ENCODE measurements around the gene ZNF764.

ZNF764 gene

DNA sequence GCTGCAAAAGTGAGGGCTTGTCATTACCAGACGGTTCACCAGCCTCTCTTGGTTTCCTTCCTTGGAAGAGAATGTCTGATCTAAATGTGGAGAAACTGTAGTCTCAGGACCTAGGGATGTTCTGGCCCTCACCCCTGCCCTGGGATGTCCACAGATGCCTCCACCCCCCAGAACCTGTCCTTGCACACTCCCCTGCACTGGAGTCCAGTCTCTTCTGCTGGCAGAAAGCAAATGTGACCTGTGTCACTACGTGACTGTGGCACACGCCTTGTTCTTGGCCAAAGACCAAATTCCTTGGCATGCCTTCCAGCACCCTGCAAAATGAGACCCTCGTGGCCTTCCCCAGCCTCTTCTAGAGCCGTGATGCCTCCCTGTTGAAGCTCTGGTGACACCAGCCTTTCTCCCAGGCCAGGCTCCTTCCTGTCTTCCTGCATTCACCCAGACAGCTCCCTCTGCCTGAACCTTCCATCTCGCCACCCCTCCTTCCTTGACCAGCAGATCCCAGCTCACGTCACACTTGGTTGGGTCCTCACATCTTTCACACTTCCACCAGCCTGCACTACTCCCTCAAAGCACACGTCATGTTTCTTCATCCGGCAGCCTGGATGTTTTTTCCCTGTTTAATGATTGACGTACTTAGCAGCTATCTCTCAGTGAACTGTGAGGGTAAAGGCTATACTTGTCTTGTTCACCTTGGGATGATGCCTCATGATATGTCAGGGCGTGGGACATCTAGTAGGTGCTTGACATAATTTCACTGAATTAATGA is 36.1 kb downstream of the ZNF764 start:
- H2AFZ ChIP-seq (ENCODE audit: low read depth, low read length) = no peak overlapping the region
- no peak overlapping the region for H2BK120ac ChIP-seq (ENCODE audit: low read depth, low read length)
- peaks cover 0 to 21% of the 10 kb centered on the region in 2 experiments for H3K27me3 ChIP-seq (ENCODE audit: control insufficient read depth in 1 of 2, insufficient read depth in 1 of 2, low read length in 2 of 2)
- peaks cover 23% of the 10 kb centered on the region for H3K4me1 ChIP-seq (ENCODE audit: control insufficient read depth, insufficient read depth, low read depth, low read length)
- H3K4me3 ChIP-seq (ENCODE audit: insufficient read depth in 1 of 2, low read depth in 1 of 2, low read length in 2 of 2) = no peak overlapping the region
- peaks cover 8 to 14% of the 10 kb centered on the region in 2 experiments for H3K36me3 ChIP-seq (ENCODE audit: control insufficient read depth in 1 of 2, insufficient read depth in 2 of 2, low read depth in 1 of 2, low read length in 2 of 2)
- no peaks in the 10 kb centered on the region for H3K9me3 ChIP-seq (ENCODE audit: control insufficient read depth, low read length)
- no peak for DNase-seq
- no peak overlapping the region for H3K4ac ChIP-seq (ENCODE audit: low read depth in 1 of 2, low read length in 2 of 2)
- H3K27ac ChIP-seq (ENCODE audit: low read length, poor library complexity, severe bottlenecking) = no peak overlapping the region
- H3K4me2 ChIP-seq (ENCODE audit: low read length, poor library complexity, severe bottlenecking) = no peak overlapping the region
- H4K8ac ChIP-seq (ENCODE audit: low read length) = no peak overlapping the region
- H4K91ac ChIP-seq (ENCODE audit: low read length) = no peak overlapping the region
- peaks cover 10% of the 10 kb centered on the region for H3K79me1 ChIP-seq (replicated peaks; ENCODE audit: low read length, poor library complexity, severe bottlenecking)
- no peak overlapping the region for H2BK5ac ChIP-seq (ENCODE audit: low read depth, low read length, poor library complexity, severe bottlenecking)
- no peak overlapping the region for H3K14ac ChIP-seq (ENCODE audit: low read length in 2 of 2)
- no peak overlapping the region for H3K23ac ChIP-seq (ENCODE audit: low read length in 2 of 2)
- no peak overlapping the region for H3K18ac ChIP-seq (ENCODE audit: low read depth in 1 of 2, low read length in 2 of 2)
- H3K9ac ChIP-seq (ENCODE audit: low read length) = no peak overlapping the region
- no peak overlapping the region for H2AK5ac ChIP-seq (ENCODE audit: low read length, severe bottlenecking)
- no peak overlapping the region for H2BK15ac ChIP-seq (ENCODE audit: low read depth, poor library complexity, severe bottlenecking)
- H2BK12ac ChIP-seq (ENCODE audit: low read length in 2 of 2) = no peak overlapping the region
- WGBS = 79% methylated on average over 11 of the region's 11 CpGs

DNA sequence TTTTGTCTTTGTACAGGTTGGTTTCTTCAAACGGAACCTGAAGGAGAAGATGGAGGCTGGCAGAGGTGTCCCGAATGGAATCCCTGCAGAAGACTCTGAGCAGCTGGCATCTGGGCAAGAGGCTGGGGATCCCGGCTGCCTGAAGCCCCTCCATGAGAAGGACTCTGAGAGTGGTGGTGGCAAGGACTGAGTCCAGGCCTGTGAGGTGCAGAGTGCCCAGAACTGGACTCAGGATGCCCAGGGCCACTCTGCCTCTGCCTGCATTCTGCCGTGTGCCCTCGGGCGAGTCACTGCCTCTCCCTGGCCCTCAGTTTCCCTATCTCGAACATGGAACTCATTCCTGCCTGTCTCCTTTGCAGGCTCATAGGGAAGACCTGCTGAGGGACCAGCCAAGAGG is 36.7 kb downstream of the ZNF764 start:
- DNase-seq = no peak
- no peak overlapping the region for H2AK5ac ChIP-seq (ENCODE audit: low read length, severe bottlenecking)
- H2BK15ac ChIP-seq (ENCODE audit: low read depth, poor library complexity, severe bottlenecking) = no peak overlapping the region
- peaks cover 8 to 14% of the 10 kb centered on the region in 2 experiments for H3K36me3 ChIP-seq (ENCODE audit: control insufficient read depth in 1 of 2, insufficient read depth in 2 of 2, low read depth in 1 of 2, low read length in 2 of 2)
- H3K9ac ChIP-seq (ENCODE audit: low read length) = no peak overlapping the region
- H3K9me3 ChIP-seq (ENCODE audit: control insufficient read depth, low read length) = no peaks in the 10 kb centered on the region
- no peak overlapping the region for H2BK12ac ChIP-seq (ENCODE audit: low read length in 2 of 2)
- H2BK120ac ChIP-seq (ENCODE audit: low read depth, low read length) = no peak overlapping the region
- H3K14ac ChIP-seq (ENCODE audit: low read length in 2 of 2) = no peak overlapping the region
- no peak overlapping the region for H2BK5ac ChIP-seq (ENCODE audit: low read depth, low read length, poor library complexity, severe bottlenecking)
- H2AFZ ChIP-seq (ENCODE audit: low read depth, low read length) = no peak overlapping the region
- 95% methylated on average over 7 of the region's 7 CpGs for whole genome bisulfite sequencing
- peaks cover 25% of the 10 kb centered on the region for H3K4me1 ChIP-seq (ENCODE audit: control insufficient read depth, insufficient read depth, low read depth, low read length)
- H3K4ac ChIP-seq (ENCODE audit: low read depth in 1 of 2, low read length in 2 of 2) = no peak overlapping the region
- peaks cover 0 to 27% of the 10 kb centered on the region in 2 experiments for H3K27me3 ChIP-seq (ENCODE audit: control insufficient read depth in 1 of 2, insufficient read depth in 1 of 2, low read length in 2 of 2)
- no peak overlapping the region for H3K27ac ChIP-seq (ENCODE audit: low read length, poor library complexity, severe bottlenecking)
- H3K4me3 ChIP-seq (ENCODE audit: insufficient read depth in 1 of 2, low read depth in 1 of 2, low read length in 2 of 2) = no peak overlapping the region
- H3K23ac ChIP-seq (ENCODE audit: low read length in 2 of 2) = no peak overlapping the region
- no peak overlapping the region for H3K18ac ChIP-seq (ENCODE audit: low read depth in 1 of 2, low read length in 2 of 2)
- no peak overlapping the region for H4K8ac ChIP-seq (ENCODE audit: low read length)
- no peak overlapping the region for H4K91ac ChIP-seq (ENCODE audit: low read length)
- H3K79me1 ChIP-seq (replicated peaks; ENCODE audit: low read length, poor library complexity, severe bottlenecking) = peaks cover 10% of the 10 kb centered on the region
- no peak overlapping the region for H3K4me2 ChIP-seq (ENCODE audit: low read length, poor library complexity, severe bottlenecking)

DNA sequence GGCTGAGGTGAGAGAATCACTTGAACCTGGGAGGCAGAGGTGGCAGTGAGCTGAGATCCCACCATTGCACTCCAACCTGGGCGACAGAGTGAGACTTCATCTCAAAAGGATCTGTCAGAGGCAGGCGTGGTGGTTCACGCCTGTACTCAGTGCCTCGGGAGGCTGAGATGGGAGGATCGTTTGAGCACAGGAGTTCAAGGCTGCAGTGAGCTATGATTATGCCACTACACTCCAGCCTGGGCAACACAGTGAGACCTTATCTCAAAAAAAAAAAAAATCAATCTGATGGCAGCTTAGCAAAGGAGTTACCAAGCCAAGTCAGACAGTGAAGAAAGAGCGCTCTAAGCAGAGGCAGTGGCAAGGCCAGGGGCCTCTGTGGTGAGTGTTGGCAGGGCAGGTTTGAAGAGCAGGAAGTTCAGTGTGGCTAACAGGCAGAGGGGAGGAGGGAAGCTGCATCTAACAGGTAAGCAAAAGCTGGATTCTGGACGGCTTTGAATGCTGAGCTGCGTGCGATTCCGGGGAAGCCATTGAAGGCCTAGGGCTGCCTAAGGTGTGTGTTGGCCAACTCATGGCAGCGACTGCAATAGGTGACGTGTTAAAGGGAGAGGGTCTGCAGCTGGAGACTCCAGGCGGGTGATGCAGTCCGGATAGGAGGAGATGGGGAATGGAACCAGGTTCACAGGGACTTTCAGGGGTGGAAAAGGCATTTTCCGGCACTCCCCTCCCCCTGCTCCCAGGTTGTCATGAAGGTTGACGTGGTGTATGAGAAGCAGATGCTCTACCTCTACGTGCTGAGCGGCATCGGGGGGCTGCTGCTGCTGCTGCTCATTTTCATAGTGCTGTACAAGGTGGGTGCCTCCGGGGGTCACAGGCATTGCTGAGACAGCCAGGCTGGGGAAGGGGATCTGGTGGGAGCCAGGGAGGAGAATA is 38.8 kb downstream of the ZNF764 start:
- no peak overlapping the region for H2BK12ac ChIP-seq (ENCODE audit: low read length in 2 of 2)
- H2BK15ac ChIP-seq (ENCODE audit: low read depth, poor library complexity, severe bottlenecking) = no peak overlapping the region
- no peak overlapping the region for H3K14ac ChIP-seq (ENCODE audit: low read length in 2 of 2)
- H3K27ac ChIP-seq (ENCODE audit: low read length, poor library complexity, severe bottlenecking) = no peak overlapping the region
- no peak overlapping the region for H3K4me2 ChIP-seq (ENCODE audit: low read length, poor library complexity, severe bottlenecking)
- H3K36me3 ChIP-seq (ENCODE audit: control insufficient read depth in 1 of 2, insufficient read depth in 2 of 2, low read depth in 1 of 2, low read length in 2 of 2) = peaks cover under 1 to 4% of the 10 kb centered on the region in 2 experiments
- H3K4ac ChIP-seq (ENCODE audit: low read depth in 1 of 2, low read length in 2 of 2) = no peak overlapping the region
- H3K23ac ChIP-seq (ENCODE audit: low read length in 2 of 2) = no peak overlapping the region
- H3K4me1 ChIP-seq (ENCODE audit: control insufficient read depth, insufficient read depth, low read depth, low read length) = peaks cover 17% of the 10 kb centered on the region
- no peak overlapping the region for H3K18ac ChIP-seq (ENCODE audit: low read depth in 1 of 2, low read length in 2 of 2)
- no peaks in the 10 kb centered on the region for H3K9me3 ChIP-seq (ENCODE audit: control insufficient read depth, low read length)
- H2BK120ac ChIP-seq (ENCODE audit: low read depth, low read length) = no peak overlapping the region
- H3K9ac ChIP-seq (ENCODE audit: low read length) = no peak overlapping the region
- no peak overlapping the region for H2AFZ ChIP-seq (ENCODE audit: low read depth, low read length)
- 96% methylated on average over 20 of the region's 20 CpGs for WGBS
- no peak overlapping the region for H4K8ac ChIP-seq (ENCODE audit: low read length)
- H3K4me3 ChIP-seq (ENCODE audit: insufficient read depth in 1 of 2, low read depth in 1 of 2, low read length in 2 of 2) = no peak overlapping the region
- no peak overlapping the region for H2AK5ac ChIP-seq (ENCODE audit: low read length, severe bottlenecking)
- no peak overlapping the region for H4K91ac ChIP-seq (ENCODE audit: low read length)
- no peak for DNase-seq
- peaks cover 2% of the 10 kb centered on the region for H3K79me1 ChIP-seq (replicated peaks; ENCODE audit: low read length, poor library complexity, severe bottlenecking)
- no peak overlapping the region for H2BK5ac ChIP-seq (ENCODE audit: low read depth, low read length, poor library complexity, severe bottlenecking)
- peaks cover 0 to 32% of the 10 kb centered on the region in 2 experiments for H3K27me3 ChIP-seq (ENCODE audit: control insufficient read depth in 1 of 2, insufficient read depth in 1 of 2, low read length in 2 of 2)

DNA sequence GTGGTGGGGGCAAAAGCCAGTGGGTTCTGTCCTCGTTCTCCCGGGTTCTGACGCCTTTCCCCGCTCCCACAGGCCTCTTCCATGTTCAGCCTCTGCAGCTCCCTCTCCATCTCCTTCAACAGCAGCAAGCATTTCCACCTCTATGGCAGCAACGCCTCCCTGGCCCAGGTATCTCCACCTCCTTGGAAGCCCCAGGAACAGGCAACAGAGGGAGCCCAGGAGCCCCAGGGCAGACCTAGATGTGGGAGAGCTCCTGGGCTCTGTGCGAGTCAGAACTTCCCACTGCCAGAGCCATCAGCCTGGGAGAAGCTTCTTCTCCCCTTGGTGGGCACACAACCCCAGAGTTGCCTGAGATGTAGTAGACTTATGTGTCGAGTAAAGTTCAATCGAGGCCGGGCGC is 39.6 kb downstream of the ZNF764 start:
- no peak overlapping the region for H2AK5ac ChIP-seq (ENCODE audit: low read length, severe bottlenecking)
- H3K9ac ChIP-seq (ENCODE audit: low read length) = no peak overlapping the region
- no peak overlapping the region for H3K23ac ChIP-seq (ENCODE audit: low read length in 2 of 2)
- H3K4me1 ChIP-seq (ENCODE audit: control insufficient read depth, insufficient read depth, low read depth, low read length) = peaks cover 11% of the 10 kb centered on the region
- no peak overlapping the region for H3K14ac ChIP-seq (ENCODE audit: low read length in 2 of 2)
- no peak overlapping the region for H4K91ac ChIP-seq (ENCODE audit: low read length)
- H3K4ac ChIP-seq (ENCODE audit: low read depth in 1 of 2, low read length in 2 of 2) = no peak overlapping the region
- no peak overlapping the region for H3K18ac ChIP-seq (ENCODE audit: low read depth in 1 of 2, low read length in 2 of 2)
- WGBS = 95% methylated on average over 10 of the region's 10 CpGs
- H3K4me2 ChIP-seq (ENCODE audit: low read length, poor library complexity, severe bottlenecking) = no peak overlapping the region
- H2BK12ac ChIP-seq (ENCODE audit: low read length in 2 of 2) = no peak overlapping the region
- no peak overlapping the region for H3K27ac ChIP-seq (ENCODE audit: low read length, poor library complexity, severe bottlenecking)
- no peak overlapping the region for H2BK120ac ChIP-seq (ENCODE audit: low read depth, low read length)
- H3K4me3 ChIP-seq (ENCODE audit: insufficient read depth in 1 of 2, low read depth in 1 of 2, low read length in 2 of 2) = no peak overlapping the region
- H3K27me3 ChIP-seq (ENCODE audit: control insufficient read depth in 1 of 2, insufficient read depth in 1 of 2, low read length in 2 of 2) = peaks cover 0 to 32% of the 10 kb centered on the region in 2 experiments
- H3K79me1 ChIP-seq (replicated peaks; ENCODE audit: low read length, poor library complexity, severe bottlenecking) = no peaks in the 10 kb centered on the region
- H2BK15ac ChIP-seq (ENCODE audit: low read depth, poor library complexity, severe bottlenecking) = no peak overlapping the region
- no peak overlapping the region for H2BK5ac ChIP-seq (ENCODE audit: low read depth, low read length, poor library complexity, severe bottlenecking)
- no peaks in the 10 kb centered on the region for H3K9me3 ChIP-seq (ENCODE audit: control insufficient read depth, low read length)
- no peak overlapping the region for H2AFZ ChIP-seq (ENCODE audit: low read depth, low read length)
- DNase-seq = no peak
- no peak overlapping the region for H4K8ac ChIP-seq (ENCODE audit: low read length)
- no peaks in the 10 kb centered on the region for H3K36me3 ChIP-seq (ENCODE audit: control insufficient read depth in 1 of 2, insufficient read depth in 2 of 2, low read depth in 1 of 2, low read length in 2 of 2)

All from mesenchymal stem cell (in vitro differentiated cells and primary cell).